ENCODE results near the gene ADAMTS20.

Gene ADAMTS20

DNA sequence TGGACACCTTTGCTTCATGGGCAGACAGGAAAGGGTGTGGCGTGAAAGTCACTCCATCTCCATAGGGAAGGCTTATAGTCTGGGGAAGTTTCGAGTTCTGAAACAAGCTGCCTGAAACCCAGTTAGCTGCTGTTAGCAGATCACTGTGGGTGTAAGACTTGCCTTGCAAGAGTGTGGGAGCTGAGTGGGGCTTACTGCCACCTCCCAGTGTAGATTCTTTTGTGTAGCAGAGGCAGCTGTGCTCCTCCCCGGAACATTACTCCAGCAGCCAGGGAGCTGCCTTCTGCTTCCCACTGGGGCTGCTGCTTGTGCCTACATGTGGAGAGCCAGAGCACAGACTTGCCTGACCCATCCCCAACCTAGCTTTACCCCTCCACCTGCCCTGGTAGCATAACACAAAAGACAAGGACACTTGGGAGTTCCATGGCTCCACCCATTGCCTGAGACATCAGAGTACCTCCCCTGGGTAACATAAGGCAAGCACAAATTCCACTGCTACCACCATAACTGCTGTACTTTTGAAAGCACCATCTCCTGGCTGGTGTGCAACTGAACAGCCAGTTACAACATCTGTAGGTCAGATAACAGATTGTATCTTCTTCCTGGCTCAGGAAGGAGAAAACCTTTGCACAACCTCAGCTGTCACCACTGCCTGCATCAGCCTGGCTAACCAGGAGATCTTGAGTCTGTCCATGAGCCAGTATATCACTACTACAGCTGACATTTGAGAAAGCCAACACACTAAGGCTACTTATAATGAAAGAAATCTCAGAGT lies 69.5 kb downstream of the ADAMTS20 start:
- no peak for DNase-seq

DNA sequence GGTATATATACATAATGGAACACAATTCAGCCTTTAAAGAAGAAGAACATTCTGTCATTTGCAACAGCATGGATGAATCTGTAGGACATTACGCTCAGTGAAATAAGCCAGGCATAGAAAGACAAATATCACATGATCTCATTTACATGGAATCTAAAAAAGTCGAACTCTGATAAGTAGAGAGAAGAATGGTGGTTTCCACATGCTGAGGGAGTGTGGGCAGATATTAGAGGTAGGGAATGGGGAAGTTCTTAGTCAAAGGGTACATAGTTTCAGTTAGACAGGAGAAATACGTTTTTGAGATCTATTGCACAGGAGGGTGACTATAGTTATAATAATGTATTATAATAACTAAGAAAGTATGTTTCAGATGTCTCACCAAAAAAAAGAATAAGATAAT lies 71.4 kb downstream of the ADAMTS20 start:
- DNase-seq = no peak

DNA sequence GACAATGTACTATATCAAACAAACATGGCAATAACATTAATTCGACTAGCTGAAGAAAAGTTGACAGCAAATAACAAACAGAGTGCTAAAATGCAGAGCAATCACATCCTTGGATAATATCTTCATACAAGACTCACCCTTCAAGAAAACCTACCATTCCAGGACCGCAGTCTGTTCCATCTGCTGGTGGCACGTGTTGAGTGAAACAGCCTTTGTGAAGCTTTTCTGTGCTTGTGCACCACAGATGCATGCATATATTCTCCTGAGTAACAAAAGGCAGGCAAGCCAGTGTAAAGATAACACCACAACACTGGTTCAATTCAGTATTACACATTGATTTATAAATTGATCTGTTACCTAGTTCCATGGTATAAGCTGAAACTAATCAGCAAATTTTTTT lies 89.3 kb downstream of the ADAMTS20 start:
- no peak for DNase-seq

- DNase-seq = no peak
Observed at GRCh38 chr12:43462080-43462479, 89.9 kb downstream of the ADAMTS20 start.

DNA sequence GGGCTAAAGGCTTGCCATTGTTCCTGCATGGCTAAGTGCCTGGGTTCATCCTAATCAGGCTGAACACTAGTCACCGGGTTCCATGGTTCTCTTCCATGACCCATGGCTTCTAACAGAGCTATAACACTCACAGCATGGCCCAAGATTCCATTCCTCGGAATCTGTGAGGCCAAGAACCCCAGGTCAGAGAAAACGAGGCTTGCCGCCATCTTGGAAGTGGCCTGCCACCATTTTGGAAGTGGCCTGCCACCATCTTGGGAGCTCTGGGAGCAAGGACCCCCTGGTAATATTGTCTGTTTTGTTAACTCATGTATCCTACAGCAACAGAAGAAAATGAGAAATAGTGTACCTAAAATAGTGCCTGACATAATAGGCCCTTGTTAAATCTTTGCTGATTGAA lies 92.7 kb downstream of the ADAMTS20 start:
- DNase-seq = no peak

- no peak for DNase-seq
Observed at GRCh38 chr12:43453761-43454160, 98.2 kb downstream of the ADAMTS20 start.

- DNase-seq = no peak
Observed at GRCh38 chr12:43444940-43445564, 107.0 kb downstream of the ADAMTS20 start.

- no peak for DNase-seq
Observed at GRCh38 chr12:43436597-43436996, 115.4 kb downstream of the ADAMTS20 start.

GRCh38 chr12:43434614-43435013 lies 117.4 kb downstream of the ADAMTS20 start:
- DNase-seq = no peak

DNA sequence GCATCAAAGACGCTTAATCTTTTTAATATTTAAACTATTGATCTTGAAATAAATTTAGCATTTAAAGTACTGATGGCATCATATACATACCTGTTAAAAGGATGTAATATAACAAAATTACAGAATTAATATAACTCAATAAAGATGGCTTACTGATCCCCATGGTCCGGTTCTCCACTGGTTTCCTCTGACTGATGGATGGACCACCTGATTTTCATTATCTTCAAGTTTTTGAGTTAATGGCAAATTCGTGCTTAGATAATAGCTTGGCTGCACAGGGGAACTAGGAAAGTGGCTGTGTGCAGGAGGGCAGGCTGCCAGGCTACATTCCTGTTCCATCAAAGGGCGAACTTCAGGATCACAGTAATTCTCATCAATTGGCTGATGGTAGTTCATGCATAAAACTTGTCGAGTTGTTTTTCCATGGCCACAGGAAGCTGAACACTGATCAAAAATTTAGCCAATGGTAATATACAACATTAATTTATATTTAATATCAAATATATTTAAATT lies 123.9 kb downstream of the ADAMTS20 start:
- no peak for DNase-seq

DNA sequence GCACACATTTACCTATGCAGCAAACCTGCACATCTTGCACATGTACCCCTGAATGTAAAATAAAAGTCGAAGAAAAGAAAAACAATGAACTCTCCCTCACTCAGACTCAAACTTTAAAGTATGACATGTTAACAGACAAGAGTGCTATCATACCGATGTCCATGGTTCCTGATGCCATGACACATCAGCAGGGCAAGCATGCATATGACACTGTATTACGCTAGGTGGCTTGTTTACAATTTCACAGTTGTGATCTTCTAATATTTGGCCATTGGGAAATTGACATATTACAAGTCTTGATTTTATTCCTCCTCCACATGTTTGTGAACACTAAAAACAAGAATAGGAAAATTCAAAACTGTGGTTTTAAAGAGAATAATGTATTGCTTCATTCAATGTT lies 126.6 kb downstream of the ADAMTS20 start:
- no peak for DNase-seq

DNA sequence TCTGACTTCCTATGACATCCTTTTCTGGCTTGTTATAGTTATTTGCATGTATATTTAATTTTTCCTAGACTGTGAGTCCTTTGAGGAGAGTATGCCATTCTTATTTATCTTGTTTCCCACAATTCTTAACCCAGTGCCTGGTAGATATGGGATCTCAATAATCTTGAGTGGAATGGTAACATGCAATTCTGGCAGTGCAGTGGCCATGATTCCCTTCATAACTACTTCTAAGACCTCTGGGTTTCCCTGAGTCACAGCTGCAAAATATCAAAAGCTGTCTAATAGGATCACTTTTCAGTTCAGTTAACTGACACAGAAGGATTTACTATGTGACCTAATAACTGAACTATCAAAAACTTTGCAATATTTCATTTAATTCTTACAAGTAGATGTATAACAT lies 135.0 kb downstream of the ADAMTS20 start:
- no peak for DNase-seq

- no peak for DNase-seq
Observed at GRCh38 chr12:43407816-43408645, 144.0 kb downstream of the ADAMTS20 start.

- no peak for DNase-seq
Observed at GRCh38 chr12:43406801-43407200, 145.2 kb downstream of the ADAMTS20 start.

- DNase-seq = no peak
Observed at GRCh38 chr12:43402436-43402835, 149.6 kb downstream of the ADAMTS20 start.

DNA sequence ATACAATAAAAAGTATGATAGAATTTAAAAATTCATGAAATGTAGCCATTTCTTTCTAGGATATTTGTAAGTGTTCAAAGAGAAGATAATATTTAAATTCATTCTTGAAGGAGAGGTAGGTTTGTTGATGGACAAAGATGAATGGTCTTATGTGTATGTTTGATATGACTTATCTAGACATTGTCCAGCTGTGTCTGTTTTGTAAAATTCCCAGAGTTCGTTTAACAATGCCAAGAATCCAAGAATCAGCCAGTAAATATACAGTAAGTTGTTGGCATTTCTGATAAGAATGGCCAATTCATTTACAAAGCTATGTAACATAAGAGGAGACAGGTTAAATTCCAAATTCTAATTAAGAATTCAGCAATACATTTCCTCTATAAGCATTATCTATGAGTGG lies 150.9 kb downstream of the ADAMTS20 start:
- DNase-seq = no peak

- no peak for DNase-seq
Observed at GRCh38 chr12:43396671-43397070, 155.3 kb downstream of the ADAMTS20 start.

- no peak for DNase-seq
Observed at GRCh38 chr12:43392116-43392515, 159.9 kb downstream of the ADAMTS20 start.

- no peak for DNase-seq
Observed at GRCh38 chr12:43381879-43382278, 170.1 kb downstream of the ADAMTS20 start.

DNA sequence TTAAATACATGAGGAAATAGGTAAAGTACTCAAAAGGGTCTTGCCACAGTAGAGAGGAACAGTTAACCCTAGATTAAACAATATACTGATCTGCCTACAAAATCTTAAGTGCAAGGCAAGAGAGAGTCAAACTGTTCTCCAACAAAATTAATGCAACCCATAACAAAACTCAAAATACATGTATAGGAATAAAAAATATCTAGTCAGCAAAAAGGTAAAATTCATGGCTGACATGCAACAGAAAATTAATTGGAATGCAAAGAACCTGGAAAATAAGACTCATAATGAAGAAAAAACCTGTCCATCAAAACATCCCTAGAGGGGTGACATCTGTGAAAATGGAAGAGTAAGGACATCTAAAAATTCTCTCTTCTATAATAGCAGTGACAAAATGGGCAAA lies 173.6 kb downstream of the ADAMTS20 start:
- no peak for DNase-seq

DNA sequence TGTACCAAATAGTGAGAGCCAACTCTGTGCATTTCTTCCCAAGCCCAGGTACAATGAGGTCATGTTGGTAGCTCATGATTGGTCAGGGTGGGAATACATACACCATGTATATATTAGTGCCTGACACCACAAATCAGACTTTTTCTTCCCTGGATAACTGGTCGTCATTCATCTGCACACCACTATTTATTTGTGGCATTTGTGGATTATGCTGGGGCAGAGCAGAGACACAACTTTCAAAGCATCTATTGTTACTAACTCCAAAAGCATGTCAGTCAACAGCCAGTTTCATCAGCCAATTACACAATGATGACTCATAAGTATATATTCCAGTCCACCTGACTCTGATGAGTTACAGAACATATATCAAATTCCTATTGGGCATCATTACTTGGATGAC lies 181.7 kb downstream of the ADAMTS20 start:
- DNase-seq = no peak

DNA sequence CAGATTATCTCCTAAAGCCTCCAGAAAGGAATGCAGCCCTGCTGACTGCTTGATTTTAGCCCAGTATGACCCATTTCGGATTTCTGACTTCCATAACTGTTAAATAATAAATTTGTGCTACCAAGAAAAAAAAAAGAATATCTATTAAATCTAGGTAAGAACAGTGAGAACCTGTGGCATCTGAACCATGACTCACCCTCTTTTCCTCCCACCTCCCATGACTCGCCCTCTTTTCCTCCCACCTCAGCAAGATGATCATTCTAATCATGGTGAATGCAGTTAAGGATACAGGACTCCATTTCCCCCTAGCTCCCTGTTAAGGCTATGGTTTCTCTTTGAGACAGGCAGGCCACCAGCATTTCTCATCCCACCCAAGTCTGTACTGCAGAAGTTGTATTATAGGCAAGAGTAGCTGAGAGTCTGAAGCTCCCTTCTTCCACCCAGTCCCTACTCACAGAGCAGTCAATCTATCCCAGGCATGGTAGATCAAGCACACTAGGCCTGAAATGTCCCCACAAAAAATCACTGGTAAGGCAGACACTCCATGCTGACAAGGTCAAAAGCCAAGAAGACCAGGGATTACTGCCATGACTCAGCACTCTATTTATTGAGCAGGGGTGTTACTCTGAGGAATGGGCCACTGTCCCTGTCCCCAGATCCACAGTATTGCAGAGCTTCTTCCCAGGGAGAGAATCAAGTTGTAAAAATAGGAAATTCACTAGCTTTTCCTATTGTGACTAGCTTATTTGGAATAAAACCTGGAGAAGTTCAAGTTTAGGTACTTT lies 188.9 kb downstream of the ADAMTS20 start:
- no peak for DNase-seq
